Naive thymus-derived CD4-positive, alpha-beta T cell (primary cell): ENCODE data around the gene APOA1. TPM values are rescaled to one million over a fixed set of nuclear protein-coding genes. Genes with fewer than 3 reads are reported as not detected.

Source experiments
- ATAC-seq: fragments of 150-1000 bp; cut with Tn5 transposase; 2 replicates; pipeline ENCODE4 v1.10.0; 2021; ENCODE audit warnings: mild to moderate bottlenecking, moderate library complexity
- CTCF ChIA-PET: fragments of 350-600 bp; sonication (Branson Sonifier 250); formaldehyde crosslinking; loops from one replicate; lab custom pipeline; 2021; ENCODE audit warnings: antibody characterized with exemption; lab: Charles Lee
- POLR2A ChIA-PET: fragments of 350-600 bp; sonication (Branson Sonifier 250); formaldehyde crosslinking; loops from one replicate; lab custom pipeline; 2021; ENCODE audit warnings: antibody characterized with exemption, inconsistent platforms; lab: Charles Lee
- DNase-seq, 9 donors: peaks; one replicate each; pipeline versions ENCODE4 v3.0.0 to v3.0.0-alpha.2; 2020 to 2022; ENCODE audit warnings: mixed read lengths in 1 of 9
- H3K27ac ChIP-seq: one replicate; pipeline ENCODE4 v1.7.0; 2013; ENCODE audit warnings: mild to moderate bottlenecking, low read depth, low read length, moderate library complexity
- H3K27me3 ChIP-seq, 2 donors: one replicate each; pipeline ENCODE4 v1.7.0; 2013; ENCODE audit warnings: low read length in 2 of 2, mild to moderate bottlenecking in 2 of 2, moderate library complexity in 2 of 2; ENCODE audit not compliant: control insufficient read depth in 2 of 2, insufficient read depth in 2 of 2
- H3K36me3 ChIP-seq, 3 experiments: 1 replicate in 2 of 3; 2 replicates in 1 of 3; pipeline ENCODE4 v1.7.0; 2013; ENCODE audit warnings: low read length in 3 of 3, mild to moderate bottlenecking in 3 of 3, moderate library complexity in 1 of 3; ENCODE audit not compliant: insufficient read depth in 3 of 3, control insufficient read depth in 2 of 3
- H3K4me1 ChIP-seq, 2 donors: one replicate each; pipeline ENCODE4 v1.7.0; 2013; ENCODE audit warnings: low read length in 2 of 2, mild to moderate bottlenecking in 2 of 2, moderate library complexity in 1 of 2; ENCODE audit not compliant: control insufficient read depth in 2 of 2, insufficient read depth in 2 of 2
- H3K4me3 ChIP-seq: 2 replicates; pipeline ENCODE4 v1.7.0; 2013; ENCODE audit warnings: mild to moderate bottlenecking, low read length
- H3K9me3 ChIP-seq, 3 experiments: 1 replicate in 2 of 3; 2 replicates in 1 of 3; pipeline ENCODE4 v1.7.0; 2013; ENCODE audit warnings: low read length in 3 of 3; ENCODE audit not compliant: control insufficient read depth in 2 of 3
- H3K27ac Mint-ChIP-seq, 9 donors: one replicate each; pipeline ENCODE4 v1.8.0; 2020 to 2022; ENCODE audit warnings: mixed read lengths in 9 of 9, mild to moderate bottlenecking in 8 of 9, moderate library complexity in 5 of 9, inconsistent platforms in 2 of 9
- H3K27me3 Mint-ChIP-seq, 5 donors: one replicate each; pipeline ENCODE4 v1.8.0; 2021 to 2022; ENCODE audit warnings: mixed read lengths in 5 of 5, mild to moderate bottlenecking in 1 of 5
- H3K36me3 Mint-ChIP-seq, 5 donors: one replicate each; pipeline ENCODE4 v1.8.0; 2020 to 2022; ENCODE audit warnings: mixed read lengths in 5 of 5, mild to moderate bottlenecking in 3 of 5, inconsistent platforms in 1 of 5
- H3K4me1 Mint-ChIP-seq, 7 donors: one replicate each; pipeline ENCODE4 v1.8.0; 2020 to 2022; ENCODE audit warnings: mixed read lengths in 7 of 7, mild to moderate bottlenecking in 3 of 7, inconsistent platforms in 1 of 7
- H3K4me3 Mint-ChIP-seq, 10 donors: one replicate each; pipeline ENCODE4 v1.8.0; 2020 to 2022; ENCODE audit warnings: mild to moderate bottlenecking in 10 of 10, mixed read lengths in 10 of 10, moderate library complexity in 6 of 10, inconsistent platforms in 2 of 10
- H3K9me3 Mint-ChIP-seq, 11 donors: one replicate each; pipeline ENCODE4 v1.8.0; 2020 to 2022; ENCODE audit warnings: mixed read lengths in 11 of 11, mild to moderate bottlenecking in 4 of 11, inconsistent platforms in 1 of 11, moderate library complexity in 1 of 11
- intact Hi-C, 2 donors: fragments of 100-400 bp; cut with micrococcal nuclease; formaldehyde crosslinking; loops; one replicate each; pipeline ENCODE4 v1.15.1; 2023
- polyA plus RNA-seq, 2 donors: library from polyadenylated mRNA; unstranded; fragments of 300-500 nt; fragmentation: Illumina TruSeq; gene quantifications; one replicate each; pipeline ENCODE4 v1.2.3, GENCODE V29; 2021
- total RNA-seq, 6 experiments: library from RNA in 5 of 6; stranded (reverse) in 5 of 6; gene quantifications; 1 replicate in 5 of 6; 2 replicates in 1 of 6; pipeline ENCODE4 v1.2.3 and lab custom pipeline; 2021 to 2026

The APOA1 gene
- total and polyA plus RNA-seq, 7 experiments from 2014 or later, result 0.24 to 0.70 (median 0.51) TPM; not detected in 2

GRCh38 chr11:116868066-116868465 is 30.6 kb upstream of the APOA1 start:
- Mint-ChIP-seq H3K27me3 (no peaks in the 10 kb centered on the region), H3K4me3 (no peak overlapping the region), H3K9me3 (no peaks in the 10 kb centered on the region), H3K27ac (peak overlapping the region in 1 of 9 donors; percentile 51), H3K36me3 (peaks cover 32 to 85% (median 58%) of the 10 kb centered on the region in 5 donors), H3K4me1 (peaks cover 0 to 21% (median 3%) of the 10 kb centered on the region in 7 donors)
- Histone ChIP-seq H3K4me1 (no peaks in the 10 kb centered on the region), H3K9me3 (no peaks in the 10 kb centered on the region), H3K4me3 (no peak overlapping the region), H3K27me3 (no peaks in the 10 kb centered on the region), H3K36me3 (peaks cover 21 to 93% (median 31%) of the 10 kb centered on the region in 3 experiments), H3K27ac (no peak overlapping the region)
- POLR2A ChIA-PET, result interaction anchor here (3.7 kb wide), 1 partner anchor 14 kb away, joined by 12 read pairs; no protein-coding TSS in a partner anchor
- DNase-seq, result no peak
- no peak for ATAC-seq
- CTCF ChIA-PET, result no interaction called here
- intact Hi-C loops, result no loop called here

GRCh38 chr11:116867619-116868018 is 30.2 kb upstream of the APOA1 start:
- H3K36me3 ChIP-seq, result peaks cover 18 to 91% (median 26%) of the 10 kb centered on the region in 3 experiments
- no peaks in the 10 kb centered on the region for H3K4me1 ChIP-seq
- H3K4me1 Mint-ChIP-seq, result peaks cover 0 to 21% (median 3%) of the 10 kb centered on the region in 7 donors
- H3K9me3 Mint-ChIP-seq, result no peaks in the 10 kb centered on the region
- ChIA-PET POLR2A (interaction anchor here (3.7 kb wide), 1 partner anchor 14 kb away, joined by 12 read pairs; no protein-coding TSS in a partner anchor), CTCF (no interaction called here)
- H3K4me3 ChIP-seq, result no peak overlapping the region
- H3K27me3 Mint-ChIP-seq, result no peaks in the 10 kb centered on the region
- no peaks in the 10 kb centered on the region for H3K27me3 ChIP-seq
- H3K27ac Mint-ChIP-seq, result no peak overlapping the region
- no peak overlapping the region for H3K27ac ChIP-seq
- H3K36me3 Mint-ChIP-seq, result peaks cover 27 to 82% (median 53%) of the 10 kb centered on the region in 5 donors
- H3K4me3 Mint-ChIP-seq, result no peak overlapping the region
- intact Hi-C loops, result no loop called here
- DNase-seq (no peak), ATAC-seq (no peak)
- no peaks in the 10 kb centered on the region for H3K9me3 ChIP-seq

GRCh38 chr11:116866804-116867455 is 29.5 kb upstream of the APOA1 start:
- H3K4me1 ChIP-seq, result no peaks in the 10 kb centered on the region
- Mint-ChIP-seq H3K4me3 (no peak overlapping the region), H3K36me3 (peaks cover 27 to 82% (median 51%) of the 10 kb centered on the region in 5 donors), H3K27ac (peak overlapping the region in 1 of 9 donors; percentile 60), H3K27me3 (no peaks in the 10 kb centered on the region), H3K4me1 (peaks cover 0 to 21% (median 3%) of the 10 kb centered on the region in 7 donors), H3K9me3 (no peaks in the 10 kb centered on the region)
- ChIA-PET POLR2A (interaction anchor here (3.7 kb wide), 1 partner anchor 13 kb away, joined by 12 read pairs; no protein-coding TSS in a partner anchor), CTCF (no interaction called here)
- DNase-seq (no peak), ATAC-seq (no peak)
- H3K4me3 ChIP-seq, result no peak overlapping the region
- H3K27ac ChIP-seq, result no peak overlapping the region
- peaks cover 15 to 93% (median 31%) of the 10 kb centered on the region in 3 experiments for H3K36me3 ChIP-seq
- H3K27me3 ChIP-seq, result no peaks in the 10 kb centered on the region
- no peaks in the 10 kb centered on the region for H3K9me3 ChIP-seq
- intact Hi-C loops, result no loop called here

GRCh38 chr11:116865696-116866095 is 28.3 kb upstream of the APOA1 start:
- H3K36me3 ChIP-seq, result peaks cover 21 to 93% (median 30%) of the 10 kb centered on the region in 3 experiments
- intact Hi-C loops, result no loop called here
- no peaks in the 10 kb centered on the region for H3K4me1 ChIP-seq
- DNase-seq (no peak), ATAC-seq (no peak)
- no peak overlapping the region for H3K4me3 ChIP-seq
- ChIA-PET POLR2A (interaction anchor here (3.7 kb wide), 1 partner anchor 12 kb away, joined by 12 read pairs; no protein-coding TSS in a partner anchor), CTCF (no interaction called here)
- peak overlapping the region in 3 of 9 donors; percentile 6 to 21 (median 9) for H3K27ac Mint-ChIP-seq
- H3K27me3 Mint-ChIP-seq, result no peaks in the 10 kb centered on the region
- H3K4me3 Mint-ChIP-seq, result no peak overlapping the region
- H3K27me3 ChIP-seq, result no peaks in the 10 kb centered on the region
- peaks cover 0 to 15% (median 0%) of the 10 kb centered on the region in 7 donors for H3K4me1 Mint-ChIP-seq
- H3K36me3 Mint-ChIP-seq, result peaks cover 23 to 82% (median 54%) of the 10 kb centered on the region in 5 donors
- H3K9me3 Mint-ChIP-seq, result no peaks in the 10 kb centered on the region
- no peak overlapping the region for H3K27ac ChIP-seq
- no peaks in the 10 kb centered on the region for H3K9me3 ChIP-seq

- no peak overlapping the region for H3K4me3 Mint-ChIP-seq
- no peak overlapping the region for H3K4me3 ChIP-seq
- H3K36me3 Mint-ChIP-seq, result peaks cover 21 to 78% (median 57%) of the 10 kb centered on the region in 5 donors
- H3K27me3 Mint-ChIP-seq, result no peaks in the 10 kb centered on the region
- no peaks in the 10 kb centered on the region for H3K9me3 ChIP-seq
- no peaks in the 10 kb centered on the region for H3K9me3 Mint-ChIP-seq
- DNase-seq (no peak), ATAC-seq (no peak)
- no peak overlapping the region for H3K27ac ChIP-seq
- intact Hi-C loops, result no loop called here
- peaks cover 0 to 9% (median 0%) of the 10 kb centered on the region in 7 donors for H3K4me1 Mint-ChIP-seq
- no peaks in the 10 kb centered on the region for H3K4me1 ChIP-seq
- peaks cover 20 to 91% (median 21%) of the 10 kb centered on the region in 3 experiments for H3K36me3 ChIP-seq
- H3K27me3 ChIP-seq, result no peaks in the 10 kb centered on the region
- H3K27ac Mint-ChIP-seq, result no peak overlapping the region
- CTCF ChIA-PET, result no interaction called here
- POLR2A ChIA-PET, result interaction anchor here (3.7 kb wide), 1 partner anchor 11 kb away, joined by 12 read pairs; no protein-coding TSS in a partner anchor
Observed at GRCh38 chr11:116864531-116864930, 27.1 kb upstream of the APOA1 start.

- ChIA-PET CTCF (interaction anchor here (0.5 to 0.6 kb wide), 2 partner anchors 19 to 362 kb away, joined by 3 to 4 read pairs; no protein-coding TSS in a partner anchor), POLR2A (interaction anchor here (0.9 to 1.0 kb wide), 2 partner anchors 10 to 76 kb away, joined by 3 read pairs; no protein-coding TSS in a partner anchor)
- Mint-ChIP-seq H3K36me3 (peaks cover 17 to 79% (median 50%) of the 10 kb centered on the region in 5 donors), H3K27me3 (no peaks in the 10 kb centered on the region), H3K9me3 (no peaks in the 10 kb centered on the region), H3K4me3 (no peak overlapping the region), H3K27ac (peak overlapping the region in 1 of 9 donors; percentile 48), H3K4me1 (peaks cover 0 to 9% (median 3%) of the 10 kb centered on the region in 7 donors)
- Histone ChIP-seq H3K4me1 (no peaks in the 10 kb centered on the region), H3K4me3 (no peak overlapping the region), H3K36me3 (peaks cover 19 to 93% (median 21%) of the 10 kb centered on the region in 3 experiments), H3K27ac (no peak overlapping the region), H3K9me3 (no peaks in the 10 kb centered on the region), H3K27me3 (no peaks in the 10 kb centered on the region)
- no peak for DNase-seq
- ATAC-seq, result no peak
- intact Hi-C loops, result no loop called here
Observed at GRCh38 chr11:116862951-116863350, 25.5 kb upstream of the APOA1 start.
